NCI-H2107 (cell line): ENCODE results near the gene ZNF587B.
"Not testable (repeated sequence)": the region's sequence is repeated elsewhere in the genome, so short reads cannot be mapped to it uniquely, and the experiment has no call there.

ENCODE experiments used
- DNase-seq: peaks from one replicate; lab custom pipeline; 2025; lab: John Stamatoyannopoulos, UW

Gene ZNF587B

GRCh38 chr19:57818378-57818777, 11.7 kb upstream of the ZNF587B start:
- no peak for DNase-seq

- peak; percentile 80 for DNase-seq
Measured at GRCh38 chr19:57819475-57820148, 10.5 kb upstream of the ZNF587B start.

- DNase-seq: no peak
Measured at GRCh38 chr19:57820599-57820998, 9.5 kb upstream of the ZNF587B start.

- DNase-seq: not testable (repeated sequence)
Measured at GRCh38 chr19:57821095-57821494, 9.0 kb upstream of the ZNF587B start.

GRCh38 chr19:57821501-57821900, 8.6 kb upstream of the ZNF587B start:
- DNase-seq: not testable (repeated sequence)

- DNase-seq: not testable (repeated sequence)
Measured at GRCh38 chr19:57823155-57823554, 6.9 kb upstream of the ZNF587B start.

GRCh38 chr19:57823608-57824007, 6.5 kb upstream of the ZNF587B start:
- DNase-seq: not testable (repeated sequence)

- DNase-seq: no peak
Measured at GRCh38 chr19:57825511-57825910, 4.6 kb upstream of the ZNF587B start.

- no peak for DNase-seq
Measured at GRCh38 chr19:57829316-57829715, 783 bp upstream of the ZNF587B start.

GRCh38 chr19:57836991-57837390, 6.9 kb downstream of the ZNF587B start:
- DNase-seq: not testable (repeated sequence)

- DNase-seq: not testable (repeated sequence)
Measured at GRCh38 chr19:57838622-57839191, 8.6 kb downstream of the ZNF587B start.

- no peak for DNase-seq
Measured at GRCh38 chr19:57841122-57841763, 11.1 kb downstream of the ZNF587B start.

GRCh38 chr19:57847164-57847563, 17.1 kb downstream of the ZNF587B start:
- DNase-seq: not testable (repeated sequence)

GRCh38 chr19:57849162-57849665, 19.1 kb downstream of the ZNF587B start:
- DNase-seq: not testable (repeated sequence)

GRCh38 chr19:57849666-57850473, 19.8 kb downstream of the ZNF587B start, which contains the start of gene ZNF587:
Gene ZNF587, plus strand, starts transcription at chr19:57849859. Its CDS starts 180 bp downstream, at chr19:57850039.
- DNase-seq: peak; percentile 59

GRCh38 chr19:57850553-57851017, 20.5 kb downstream of the ZNF587B start:
- no peak for DNase-seq

- DNase-seq: not testable (repeated sequence)
Measured at GRCh38 chr19:57851812-57852603, 21.9 kb downstream of the ZNF587B start.

- DNase-seq: not testable (repeated sequence)
Measured at GRCh38 chr19:57854117-57854516, 24.0 kb downstream of the ZNF587B start.

- not testable (repeated sequence) for DNase-seq
Measured at GRCh38 chr19:57862351-57862750, 32.3 kb downstream of the ZNF587B start.

- DNase-seq: no peak
Measured at GRCh38 chr19:57867868-57868492, 37.9 kb downstream of the ZNF587B start.

GRCh38 chr19:57869655-57870054, 39.6 kb downstream of the ZNF587B start:
- DNase-seq: not testable (repeated sequence)
